ENCODE measurements around the gene CCDC181. TPM values are rescaled to one million over a fixed set of nuclear protein-coding genes. Genes with fewer than 3 reads are reported as not detected.

CCDC181 gene
- total and polyA plus RNA-seq, 2 donors (not counting 3 experiments of a cell fraction or from before 2014, with no cell fraction given) = 0.18 to 0.22 TPM

DNA sequence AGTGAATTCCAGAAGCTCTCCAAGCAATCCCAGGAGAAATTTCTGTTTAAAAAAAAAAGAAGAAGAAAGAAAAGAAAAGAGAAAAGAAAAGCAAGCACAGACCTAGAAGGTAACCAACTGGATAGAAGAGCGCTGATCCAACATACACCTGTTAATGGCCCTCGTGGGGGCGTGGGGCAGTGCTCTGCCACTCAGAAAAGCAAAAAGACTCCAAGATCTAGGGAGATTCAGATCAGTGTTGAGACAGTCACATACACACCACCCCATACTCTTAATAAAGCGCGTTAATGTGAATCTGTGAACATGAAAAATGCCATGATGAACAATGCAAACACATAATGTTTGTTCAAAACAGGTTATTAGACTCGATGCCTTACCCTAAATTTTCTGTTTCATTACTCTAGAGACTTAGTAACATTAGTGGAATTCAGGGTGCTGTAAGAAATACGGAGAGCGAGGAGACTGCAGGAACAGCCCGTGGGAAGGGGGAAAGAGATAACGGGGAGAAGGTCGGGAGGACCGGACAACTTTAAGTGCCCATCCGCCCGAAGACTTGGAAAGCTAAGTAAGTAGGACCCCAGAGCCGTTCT is 60.1 kb downstream of the CCDC181 start:
- H3K9ac ChIP-seq (replicated peaks; ENCODE audit: extremely low read depth, insufficient read depth, low read length) = peak overlapping the region; percentile 94
- no peak for TF ChIP-seq MYC (IDR thresholded peaks at IDR 0.05; ENCODE audit: low read depth, low read length)
- TF ChIP-seq GATA2 (IDR thresholded peaks at IDR 0.05; ENCODE audit: insufficient read depth, insufficient read length, low read depth, low read length) = no peak
- TF ChIP-seq POLR2AphosphoS5 (IDR thresholded peaks at IDR 0.05; ENCODE audit: insufficient read depth, low read depth, low read length) = no peak
- no peak for TF ChIP-seq FOS (IDR thresholded peaks at IDR 0.05; ENCODE audit: borderline replicate concordance, insufficient read depth, low read length)
- no peak for TF ChIP-seq EZH2 (IDR thresholded peaks at IDR 0.05; ENCODE audit: borderline replicate concordance, low read depth, low read length, severe bottlenecking)
- TF ChIP-seq, protein P1, sequence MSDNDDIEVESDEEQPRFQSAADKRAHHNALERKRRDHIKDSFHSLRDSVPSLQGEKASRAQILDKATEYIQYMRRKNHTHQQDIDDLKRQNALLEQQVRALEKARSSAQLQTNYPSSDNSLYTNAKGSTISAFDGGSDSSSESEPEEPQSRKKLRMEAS (IDR thresholded peaks at IDR 0.05; ENCODE audit: insufficient read depth, insufficient read length) = no peak
- no peak for TF ChIP-seq POLR2A (IDR thresholded peaks at IDR 0.05; ENCODE audit: low read depth, low read length)
- TF ChIP-seq, protein P2, sequence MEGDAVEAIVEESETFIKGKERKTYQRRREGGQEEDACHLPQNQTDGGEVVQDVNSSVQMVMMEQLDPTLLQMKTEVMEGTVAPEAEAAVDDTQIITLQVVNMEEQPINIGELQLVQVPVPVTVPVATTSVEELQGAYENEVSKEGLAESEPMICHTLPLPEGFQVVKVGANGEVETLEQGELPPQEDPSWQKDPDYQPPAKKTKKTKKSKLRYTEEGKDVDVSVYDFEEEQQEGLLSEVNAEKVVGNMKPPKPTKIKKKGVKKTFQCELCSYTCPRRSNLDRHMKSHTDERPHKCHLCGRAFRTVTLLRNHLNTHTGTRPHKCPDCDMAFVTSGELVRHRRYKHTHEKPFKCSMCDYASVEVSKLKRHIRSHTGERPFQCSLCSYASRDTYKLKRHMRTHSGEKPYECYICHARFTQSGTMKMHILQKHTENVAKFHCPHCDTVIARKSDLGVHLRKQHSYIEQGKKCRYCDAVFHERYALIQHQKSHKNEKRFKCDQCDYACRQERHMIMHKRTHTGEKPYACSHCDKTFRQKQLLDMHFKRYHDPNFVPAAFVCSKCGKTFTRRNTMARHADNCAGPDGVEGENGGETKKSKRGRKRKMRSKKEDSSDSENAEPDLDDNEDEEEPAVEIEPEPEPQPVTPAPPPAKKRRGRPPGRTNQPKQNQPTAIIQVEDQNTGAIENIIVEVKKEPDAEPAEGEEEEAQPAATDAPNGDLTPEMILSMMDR (IDR thresholded peaks at IDR 0.05; ENCODE audit: extremely low read depth in 1 of 2, insufficient read depth in 1 of 2, low read depth in 1 of 2, low read length in 2 of 2) = no peak
- ChIA-PET POLR2A (no interaction called here), CTCF (interaction anchor here (0.8 to 2.9 kb wide), 5 partner anchors 9 to 764 kb away, joined by 4 to 17 read pairs (median 14); no protein-coding TSS in a partner anchor)
- peak overlapping the region; percentile 96 for H3K27ac ChIP-seq (ENCODE audit: insufficient read depth, low read depth, low read length)
- H2AFZ ChIP-seq (ENCODE audit: low read depth, low read length) = peak overlapping the region; percentile 82
- no peaks in the 10 kb centered on the region for H4K20me1 ChIP-seq (replicated peaks; ENCODE audit: control insufficient read depth, extremely low read depth, insufficient read depth, low read length)
- dilution Hi-C loops (cut with MboI; ENCODE audit: extremely low pct_ligation_motif_present, low sequenced_read_pairs) = no loop called here
- no peaks in the 10 kb centered on the region for H3K9me3 ChIP-seq (replicated peaks; ENCODE audit: control insufficient read depth, insufficient read depth, low read length)
- TSS peak; percentile 71 for BruUV-seq (replicated peaks)
- peak overlapping the region; percentile 97 for H3K4me2 ChIP-seq (ENCODE audit: insufficient read depth, low read length)
- peaks cover 24% of the 10 kb centered on the region for H3K4me1 ChIP-seq (ENCODE audit: control insufficient read depth, extremely low read depth, insufficient read depth, low read length)
- H3K36me3 ChIP-seq (ENCODE audit: control insufficient read depth in 2 of 2, extremely low read depth in 1 of 2, insufficient read depth in 2 of 2, low read length in 2 of 2) = no peaks in the 10 kb centered on the region
- H3K9me1 ChIP-seq (replicated peaks; ENCODE audit: control insufficient read depth, extremely low read depth, insufficient read depth, low read length) = no peaks in the 10 kb centered on the region
- DNase-seq (ENCODE audit: low read depth, low spot score) (no peak), FAIRE-seq (no peak)
- peaks cover 41% of the 10 kb centered on the region for H3K79me2 ChIP-seq (ENCODE audit: control insufficient read depth, insufficient read depth, low read length)
- intact Hi-C loops (cut with micrococcal nuclease) = loop anchor here (1.0 to 10.0 kb wide), 6 partner anchors 105 to 1652 kb away; partner anchors contain the start of genes METTL18 and TIPRL
- no peaks in the 10 kb centered on the region for H3K27me3 ChIP-seq (ENCODE audit: control insufficient read depth in 2 of 2, insufficient read depth in 2 of 2, low read length in 2 of 2)
- peak overlapping the region; percentile 97 to 100 (median 98) for H3K4me3 ChIP-seq (replicated peaks in 1 of 3; ENCODE audit: insufficient read depth in 1 of 3, low read depth in 1 of 3, low read length in 3 of 3)

All from endothelial cell of umbilical vein (primary cell).